ENCODE measurements around the gene DLGAP1. TPM values are rescaled to one million over a fixed set of nuclear protein-coding genes. Genes with fewer than 3 reads are reported as not detected.

The DLGAP1 gene
- total RNA-seq, 1 donor from 2014 or later = 3.7 TPM

- DNase-seq (ENCODE audit: extremely low spot score, unreplicated experiment) = no peak
- no peaks in the 10 kb centered on the region for H3K9me3 Mint-ChIP-seq
- TF ChIP-seq CTCF (conservative IDR thresholded peaks at IDR 0.05) = no peak
- no peak overlapping the region for H3K27ac Mint-ChIP-seq
- H3K4me3 Mint-ChIP-seq = no peak overlapping the region
- H3K27me3 Mint-ChIP-seq = no peaks in the 10 kb centered on the region
- H3K36me3 Mint-ChIP-seq = no peaks in the 10 kb centered on the region
- H3K4me1 Mint-ChIP-seq (ENCODE audit: unreplicated experiment) = peaks cover 5% of the 10 kb centered on the region
These were observed 650.8 kb downstream of the DLGAP1 start for GRCh38 chr18:3804336-3804735.

- Mint-ChIP-seq H3K36me3 (no peaks in the 10 kb centered on the region), H3K27me3 (no peaks in the 10 kb centered on the region), H3K9me3 (no peaks in the 10 kb centered on the region), H3K4me3 (no peak overlapping the region), H3K27ac (no peak overlapping the region), H3K4me1 (ENCODE audit: unreplicated experiment) (peaks cover 5% of the 10 kb centered on the region)
- TF ChIP-seq CTCF (conservative IDR thresholded peaks at IDR 0.05) = no peak
- no peak for DNase-seq (ENCODE audit: extremely low spot score, unreplicated experiment)
These were observed 651.8 kb downstream of the DLGAP1 start for GRCh38 chr18:3803350-3803749.

GRCh38 chr18:3799515-3799914, 655.6 kb downstream of the DLGAP1 start:
- Mint-ChIP-seq H3K4me3 (no peak overlapping the region), H3K9me3 (no peaks in the 10 kb centered on the region), H3K27ac (no peak overlapping the region)

GRCh38 chr18:3798032-3798431, 657.1 kb downstream of the DLGAP1 start:
- Mint-ChIP-seq H3K27ac (no peak overlapping the region), H3K4me3 (no peak overlapping the region), H3K9me3 (no peaks in the 10 kb centered on the region), H3K36me3 (no peaks in the 10 kb centered on the region), H3K4me1 (ENCODE audit: unreplicated experiment) (peaks cover 9% of the 10 kb centered on the region), H3K27me3 (peaks cover 16% of the 10 kb centered on the region)
- no peak for DNase-seq (ENCODE audit: extremely low spot score, unreplicated experiment)
- no peak for TF ChIP-seq CTCF (conservative IDR thresholded peaks at IDR 0.05)

More at GRCh38 chr18:3799515-3799914, 655.6 kb downstream of the DLGAP1 start:
- no peak for DNase-seq (ENCODE audit: extremely low spot score, unreplicated experiment)
- H3K36me3 Mint-ChIP-seq = no peaks in the 10 kb centered on the region
- peaks cover 1% of the 10 kb centered on the region for H3K27me3 Mint-ChIP-seq
- no peak for TF ChIP-seq CTCF (conservative IDR thresholded peaks at IDR 0.05)
- peaks cover 9% of the 10 kb centered on the region for H3K4me1 Mint-ChIP-seq (ENCODE audit: unreplicated experiment)

- Mint-ChIP-seq H3K4me1 (ENCODE audit: unreplicated experiment) (peaks cover 9% of the 10 kb centered on the region), H3K36me3 (no peaks in the 10 kb centered on the region), H3K27ac (no peak overlapping the region), H3K9me3 (no peaks in the 10 kb centered on the region), H3K4me3 (no peak overlapping the region), H3K27me3 (peaks cover 17% of the 10 kb centered on the region)
- DNase-seq (ENCODE audit: extremely low spot score, unreplicated experiment) = no peak
- TF ChIP-seq CTCF (conservative IDR thresholded peaks at IDR 0.05) = no peak
These were observed 658.7 kb downstream of the DLGAP1 start for GRCh38 chr18:3796434-3796833.

All from type B pancreatic cell (in vitro differentiated cells).